IPS-18a (cell line): ENCODE results near the gene MAN1B1.
"Not testable (repeated sequence)": the region's sequence is repeated elsewhere in the genome, so short reads cannot be mapped to it uniquely, and the experiment has no call there.

ENCODE experiments used
- H3K27ac ChIP-seq: one replicate; pipeline ENCODE4 v1.5.1; 2013; ENCODE audit warnings: low read length
- H3K27me3 ChIP-seq: one replicate; pipeline ENCODE4 v1.6.1; 2013; ENCODE audit warnings: mild to moderate bottlenecking, low read length; ENCODE audit not compliant: control insufficient read depth, insufficient read depth
- H3K36me3 ChIP-seq: one replicate; pipeline ENCODE4 v1.6.1; 2013; ENCODE audit warnings: low read depth, low read length; ENCODE audit not compliant: control insufficient read depth
- H3K4me1 ChIP-seq: one replicate; pipeline ENCODE4 v1.6.1; 2013; ENCODE audit warnings: low read depth, low read length; ENCODE audit not compliant: control insufficient read depth
- H3K4me3 ChIP-seq: one replicate; pipeline ENCODE4 v1.5.1; 2013; ENCODE audit warnings: low read length
- H3K9ac ChIP-seq: one replicate; pipeline ENCODE4 v1.6.1; 2013; ENCODE audit warnings: mild to moderate bottlenecking, low read length, moderate library complexity
- H3K9me3 ChIP-seq: one replicate; pipeline ENCODE4 v1.6.1; 2013; ENCODE audit warnings: low read depth, low read length; ENCODE audit not compliant: control insufficient read depth

MAN1B1 gene

GRCh38 chr9:137112564-137113384 is 26.0 kb downstream of the MAN1B1 start:
- no peaks in the 10 kb centered on the region for H3K36me3 ChIP-seq
- peaks cover 23% of the 10 kb centered on the region for H3K27me3 ChIP-seq
- H3K4me1 ChIP-seq, result no peaks in the 10 kb centered on the region
- no peak overlapping the region for H3K4me3 ChIP-seq
- no peak overlapping the region for H3K9ac ChIP-seq
- H3K27ac ChIP-seq, result no peak overlapping the region
- H3K9me3 ChIP-seq, result no peaks in the 10 kb centered on the region

GRCh38 chr9:137113385-137114159 is 26.8 kb downstream of the MAN1B1 start:
- H3K9me3 ChIP-seq, result no peaks in the 10 kb centered on the region
- H3K36me3 ChIP-seq, result no peaks in the 10 kb centered on the region
- no peak overlapping the region for H3K9ac ChIP-seq
- H3K4me1 ChIP-seq, result no peaks in the 10 kb centered on the region
- no peak overlapping the region for H3K4me3 ChIP-seq
- peaks cover 23% of the 10 kb centered on the region for H3K27me3 ChIP-seq
- no peak overlapping the region for H3K27ac ChIP-seq

- Histone ChIP-seq H3K27ac (no peak overlapping the region), H3K4me1 (no peaks in the 10 kb centered on the region), H3K9me3 (no peaks in the 10 kb centered on the region), H3K9ac (no peak overlapping the region), H3K36me3 (no peaks in the 10 kb centered on the region), H3K4me3 (peak overlapping the region; percentile 16), H3K27me3 (peaks cover 23% of the 10 kb centered on the region)
Measured at GRCh38 chr9:137114220-137114612, 27.4 kb downstream of the MAN1B1 start.

GRCh38 chr9:137114613-137115393 is 28.0 kb downstream of the MAN1B1 start, which contains the start of gene DPP7:
TSS of gene DPP7 (minus strand) at chr9:137114733. CDS start at chr9:137114713, 20 bp downstream.
- no peaks in the 10 kb centered on the region for H3K36me3 ChIP-seq
- H3K27ac ChIP-seq, result no peak within 1 kb of the TSS
- no peaks in the 10 kb centered on the region for H3K9me3 ChIP-seq
- H3K4me1 ChIP-seq, result no peaks in the 10 kb centered on the region
- H3K9ac ChIP-seq, result no peak within 1 kb of the TSS
- peak within 1 kb of the TSS; percentile 16 for H3K4me3 ChIP-seq
- peaks cover 23% of the 10 kb centered on the region for H3K27me3 ChIP-seq

- Histone ChIP-seq H3K36me3 (no peaks in the 10 kb centered on the region), H3K27me3 (peaks cover 23% of the 10 kb centered on the region), H3K4me3 (no peak overlapping the region), H3K9me3 (no peaks in the 10 kb centered on the region), H3K27ac (no peak overlapping the region), H3K9ac (no peak overlapping the region), H3K4me1 (no peaks in the 10 kb centered on the region)
Measured at GRCh38 chr9:137115394-137116026, 28.7 kb downstream of the MAN1B1 start.

GRCh38 chr9:137116027-137116507 is 29.3 kb downstream of the MAN1B1 start:
- Histone ChIP-seq H3K9me3 (no peaks in the 10 kb centered on the region), H3K27ac (no peak overlapping the region), H3K9ac (no peak overlapping the region), H3K27me3 (peaks cover 23% of the 10 kb centered on the region), H3K4me3 (no peak overlapping the region), H3K4me1 (no peaks in the 10 kb centered on the region), H3K36me3 (no peaks in the 10 kb centered on the region)

GRCh38 chr9:137116728-137117127 is 29.9 kb downstream of the MAN1B1 start:
- Histone ChIP-seq H3K9ac (no peak overlapping the region), H3K36me3 (no peaks in the 10 kb centered on the region), H3K4me1 (no peaks in the 10 kb centered on the region), H3K27me3 (peaks cover 23% of the 10 kb centered on the region), H3K4me3 (no peak overlapping the region), H3K27ac (no peak overlapping the region), H3K9me3 (no peaks in the 10 kb centered on the region)

GRCh38 chr9:137117269-137117731 is 30.5 kb downstream of the MAN1B1 start:
- no peak overlapping the region for H3K27ac ChIP-seq
- H3K4me3 ChIP-seq, result no peak overlapping the region
- H3K27me3 ChIP-seq, result peaks cover 23% of the 10 kb centered on the region
- H3K4me1 ChIP-seq, result no peaks in the 10 kb centered on the region
- H3K36me3 ChIP-seq, result no peaks in the 10 kb centered on the region
- no peak overlapping the region for H3K9ac ChIP-seq
- H3K9me3 ChIP-seq, result no peaks in the 10 kb centered on the region

- H3K27ac ChIP-seq, H3K9ac ChIP-seq, H3K9me3 ChIP-seq, H3K4me3 ChIP-seq, H3K36me3 ChIP-seq, H3K4me1 ChIP-seq: not testable (repeated sequence)
- H3K27me3 ChIP-seq, result peaks cover 23% of the 10 kb centered on the region
Measured at GRCh38 chr9:137118092-137118603, 31.4 kb downstream of the MAN1B1 start.

- not testable (repeated sequence) for H3K9ac ChIP-seq, H3K36me3 ChIP-seq, H3K4me1 ChIP-seq, H3K27ac ChIP-seq, H3K27me3 ChIP-seq, H3K9me3 ChIP-seq, H3K4me3 ChIP-seq
Measured at GRCh38 chr9:137121927-137122795, 35.4 kb downstream of the MAN1B1 start.
